ENCODE data around the gene OCA2.
"Not testable (repeated sequence)": the region's sequence is repeated elsewhere in the genome, so short reads cannot be mapped to it uniquely, and the experiment has no call there.

The OCA2 gene

GRCh38 chr15:27798807-27799206 is 300.3 kb downstream of the OCA2 start:
- no peak for DNase-seq

- DNase-seq, result no peak
These were observed 301.4 kb downstream of the OCA2 start for GRCh38 chr15:27797765-27798164.

- no peak for DNase-seq
These were observed 302.5 kb downstream of the OCA2 start for GRCh38 chr15:27796405-27797320.

GRCh38 chr15:27792756-27793264 is 306.3 kb downstream of the OCA2 start:
- no peak for DNase-seq

- DNase-seq, result no peak
These were observed 308.8 kb downstream of the OCA2 start for GRCh38 chr15:27790270-27790669.

DNA sequence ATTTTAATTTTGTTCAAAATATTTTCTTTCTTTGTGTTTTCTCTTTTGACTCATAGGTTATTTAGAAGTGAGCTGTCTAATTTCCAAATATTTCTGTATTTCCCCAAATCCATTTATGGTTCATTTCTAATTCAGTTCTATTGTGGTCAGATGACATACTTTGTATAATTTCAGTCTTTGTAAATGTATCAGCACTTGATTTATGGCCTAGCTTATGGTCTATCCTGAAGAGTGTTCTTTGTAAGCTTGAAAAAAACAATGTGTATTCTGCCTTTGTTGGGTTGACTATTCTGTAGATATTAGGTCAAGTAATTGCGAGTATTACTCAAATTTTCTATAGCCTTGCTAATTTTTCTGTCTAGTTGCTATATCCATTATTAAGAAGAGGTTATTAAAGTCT is 311.2 kb downstream of the OCA2 start:
- DNase-seq, result no peak

DNA sequence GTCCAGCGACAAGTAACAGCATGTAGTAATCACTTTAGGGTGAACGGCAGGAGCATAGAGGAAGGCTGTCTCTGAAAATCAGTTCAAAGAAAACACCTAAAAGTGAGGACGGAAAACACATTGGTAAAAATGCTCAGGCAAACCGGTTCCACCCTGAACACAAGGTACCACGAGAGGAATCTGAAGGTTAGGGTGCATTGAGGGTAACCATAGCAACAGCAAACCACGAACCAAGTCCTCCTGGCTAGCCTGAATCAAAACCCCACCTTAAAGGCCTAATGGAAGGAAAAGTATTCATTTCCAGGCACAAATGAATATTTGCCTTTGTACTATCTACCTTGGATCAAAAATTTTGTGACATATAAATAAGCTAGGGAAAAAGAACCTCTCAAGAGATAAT is 315.0 kb downstream of the OCA2 start:
- DNase-seq, result no peak

- DNase-seq, result no peak
These were observed 315.4 kb downstream of the OCA2 start for GRCh38 chr15:27783678-27784077.

- DNase-seq, result no peak
These were observed 317.0 kb downstream of the OCA2 start for GRCh38 chr15:27782125-27782524.

DNA sequence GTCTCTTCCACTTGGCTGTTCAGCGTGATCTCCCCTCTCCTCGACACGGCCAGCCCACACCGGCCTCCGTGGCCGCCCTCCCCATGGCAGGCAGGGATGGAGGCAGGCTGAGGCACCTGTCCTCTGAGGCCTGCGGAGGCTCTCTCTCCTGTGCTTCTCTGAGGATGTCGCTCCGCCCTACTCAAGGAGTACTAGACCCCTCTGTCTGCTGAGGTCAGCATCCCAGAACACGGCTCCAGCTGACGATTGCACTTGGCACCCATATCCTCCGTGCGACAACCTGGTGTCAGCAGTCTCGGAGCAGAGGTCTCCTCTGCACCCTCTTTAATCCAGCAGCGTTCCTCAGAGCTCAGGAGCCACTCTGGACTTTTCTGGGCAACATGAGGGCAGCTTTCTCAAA is 322.6 kb downstream of the OCA2 start:
- no peak for DNase-seq

GRCh38 chr15:27774638-27775037 is 324.5 kb downstream of the OCA2 start:
- DNase-seq, result no peak

DNA sequence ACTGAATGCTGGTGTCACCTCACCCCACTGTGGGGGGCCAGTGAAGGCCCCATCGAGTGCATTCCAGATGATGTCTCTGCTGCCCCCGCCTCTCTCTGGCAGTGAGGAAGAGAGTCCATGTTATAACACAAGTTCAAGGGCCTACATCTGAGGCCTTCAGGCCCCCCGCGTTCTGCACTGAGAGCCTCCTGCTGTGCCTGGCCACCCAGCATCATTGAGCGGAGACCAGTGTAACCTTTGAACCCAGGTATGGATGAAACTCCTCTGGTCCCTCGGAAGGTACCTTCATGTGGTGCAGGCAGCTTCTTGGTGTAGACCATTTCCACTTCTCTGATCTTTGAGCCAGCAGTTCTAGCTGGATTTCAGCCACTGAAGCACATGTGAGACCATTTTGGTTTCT is 324.9 kb downstream of the OCA2 start:
- DNase-seq, result no peak

DNA sequence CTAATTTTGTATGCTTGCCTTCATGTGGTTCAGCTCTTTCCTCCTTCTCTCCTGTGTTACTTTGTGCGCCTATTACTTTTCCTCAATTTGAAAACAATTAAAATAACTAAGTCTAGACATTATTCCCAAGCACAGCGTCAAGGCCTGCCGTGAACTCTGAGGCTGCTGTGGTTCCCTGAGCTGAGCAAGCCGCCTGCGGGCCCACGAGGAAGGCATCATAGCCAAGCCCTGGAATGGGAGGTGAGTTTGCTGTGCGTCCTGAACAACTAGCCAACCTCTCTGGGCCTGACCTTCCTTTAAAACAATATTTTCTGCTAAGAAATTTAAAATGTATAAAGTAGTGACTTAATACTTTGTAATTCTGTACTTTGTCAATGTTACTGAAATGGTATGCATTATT is 327.2 kb downstream of the OCA2 start:
- DNase-seq, result no peak

DNA sequence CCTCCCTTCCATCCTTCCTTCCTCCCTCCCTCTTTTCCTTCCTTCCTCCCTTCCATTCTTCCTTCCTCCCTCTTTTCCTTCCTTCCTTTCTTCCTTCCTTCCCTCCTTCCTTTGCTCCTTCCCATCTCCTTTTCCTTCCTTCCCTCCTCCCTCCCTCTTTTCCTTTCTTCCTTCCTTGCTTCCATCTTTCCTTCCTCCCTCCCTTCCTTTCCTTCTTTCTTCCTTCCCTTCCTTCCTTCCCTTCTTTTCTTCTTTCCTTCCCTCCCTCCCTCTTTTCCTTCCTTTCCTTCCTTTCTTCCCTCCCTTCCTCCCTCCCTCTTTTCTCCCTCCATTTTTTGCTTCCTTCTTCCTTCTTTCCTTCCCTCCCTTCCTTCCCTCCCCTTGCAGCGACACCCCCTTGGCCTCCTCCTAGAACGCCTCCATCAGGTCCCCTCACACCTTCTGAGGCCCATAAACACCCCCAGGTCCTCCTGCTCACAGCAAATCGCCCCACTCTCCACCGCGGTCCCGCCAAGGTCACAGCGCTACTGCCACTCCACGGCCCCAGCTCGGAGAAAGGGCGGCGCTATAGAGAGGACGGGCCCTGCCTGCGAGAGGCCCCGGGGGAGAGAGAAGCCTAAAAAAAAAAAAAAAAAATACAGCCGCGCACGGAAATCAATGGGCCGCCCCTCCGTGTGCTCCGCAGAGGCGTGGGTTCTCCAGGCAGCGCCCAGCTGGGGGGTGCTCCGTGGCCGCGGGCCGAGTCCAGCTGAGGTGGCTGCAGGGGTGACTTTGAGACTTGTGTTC is 328.2 kb downstream of the OCA2 start:
- DNase-seq, result no peak

DNA sequence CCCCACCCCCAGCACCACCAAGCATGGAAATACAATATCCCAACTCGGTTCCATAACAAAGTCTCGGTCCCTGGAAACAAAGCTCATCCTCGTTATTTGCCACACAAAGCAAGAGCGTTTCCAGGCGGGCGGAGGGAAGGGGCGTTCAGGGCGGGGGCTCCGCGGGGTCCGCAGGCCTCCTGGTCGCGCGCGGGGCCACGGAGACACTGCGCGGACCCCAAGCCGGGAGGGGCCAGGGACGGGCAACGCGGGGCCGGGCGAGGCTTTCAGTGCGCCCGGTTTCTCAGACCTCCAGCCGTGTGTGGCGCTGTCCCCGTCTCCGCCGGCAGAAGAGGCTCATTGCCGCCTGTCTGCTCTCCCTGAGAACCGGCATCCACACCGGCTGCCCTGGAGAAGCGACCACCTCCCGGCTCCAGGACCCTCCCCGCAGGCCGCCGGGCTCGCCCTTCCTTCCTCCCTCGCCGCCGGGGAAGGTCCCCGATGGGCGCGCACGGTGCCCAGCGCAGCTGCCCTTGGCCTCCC is 329.0 kb downstream of the OCA2 start:
- no peak for DNase-seq

DNA sequence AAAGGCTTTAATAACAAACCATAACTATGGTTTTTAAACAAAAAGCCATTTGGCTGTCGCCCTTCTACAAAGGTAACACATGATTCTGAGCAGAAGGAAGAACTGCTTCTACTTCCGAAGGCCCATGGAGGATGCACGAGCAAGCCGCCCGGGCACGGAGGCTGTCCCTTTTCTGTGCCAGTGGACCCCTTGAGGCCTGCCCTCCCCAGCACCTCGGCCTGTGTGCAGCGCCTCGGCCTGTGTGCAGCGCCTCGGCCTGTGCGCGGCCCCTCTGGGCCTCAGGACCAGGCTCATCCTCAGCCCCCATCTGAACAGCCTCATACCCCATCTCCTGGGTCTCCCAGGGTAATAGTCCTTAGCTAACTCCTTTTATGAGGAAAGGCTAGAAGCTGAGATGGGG is 329.5 kb downstream of the OCA2 start:
- no peak for DNase-seq

DNA sequence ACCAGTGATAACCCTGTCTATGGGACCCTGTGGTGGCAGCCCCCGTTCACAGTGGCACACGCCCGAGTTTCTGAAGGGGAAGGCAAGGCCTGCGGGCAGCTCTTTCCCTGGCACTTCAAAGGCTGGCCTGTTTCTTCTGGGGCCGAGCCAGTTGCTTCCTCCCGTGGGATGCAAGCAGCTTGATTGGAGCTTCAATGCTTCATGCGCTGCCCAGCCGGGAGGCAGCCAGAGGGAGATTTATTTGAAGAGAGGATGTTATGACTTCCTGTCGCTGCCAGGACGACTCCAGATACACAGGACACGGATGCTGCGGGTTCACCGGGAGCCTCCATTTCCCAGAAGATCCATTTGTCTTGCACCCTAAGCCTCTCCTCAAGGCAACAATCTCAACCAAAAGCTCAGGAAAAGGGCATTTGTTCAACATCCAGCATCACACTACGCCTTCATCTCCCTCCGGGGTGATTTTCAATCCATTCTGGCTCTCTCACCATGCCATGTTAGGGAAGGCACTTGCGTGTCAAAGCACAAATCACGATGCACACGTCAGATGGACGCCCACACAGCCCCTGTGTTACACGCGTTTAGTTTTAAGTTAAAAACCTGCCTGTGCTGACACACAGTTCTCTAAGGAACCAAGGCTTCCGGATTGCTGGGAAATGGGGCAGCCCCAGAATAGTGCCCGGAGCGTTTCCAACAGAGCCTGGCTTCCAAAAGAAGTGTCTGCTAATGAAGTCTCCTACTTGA is 330.2 kb downstream of the OCA2 start:
- no peak for DNase-seq

DNA sequence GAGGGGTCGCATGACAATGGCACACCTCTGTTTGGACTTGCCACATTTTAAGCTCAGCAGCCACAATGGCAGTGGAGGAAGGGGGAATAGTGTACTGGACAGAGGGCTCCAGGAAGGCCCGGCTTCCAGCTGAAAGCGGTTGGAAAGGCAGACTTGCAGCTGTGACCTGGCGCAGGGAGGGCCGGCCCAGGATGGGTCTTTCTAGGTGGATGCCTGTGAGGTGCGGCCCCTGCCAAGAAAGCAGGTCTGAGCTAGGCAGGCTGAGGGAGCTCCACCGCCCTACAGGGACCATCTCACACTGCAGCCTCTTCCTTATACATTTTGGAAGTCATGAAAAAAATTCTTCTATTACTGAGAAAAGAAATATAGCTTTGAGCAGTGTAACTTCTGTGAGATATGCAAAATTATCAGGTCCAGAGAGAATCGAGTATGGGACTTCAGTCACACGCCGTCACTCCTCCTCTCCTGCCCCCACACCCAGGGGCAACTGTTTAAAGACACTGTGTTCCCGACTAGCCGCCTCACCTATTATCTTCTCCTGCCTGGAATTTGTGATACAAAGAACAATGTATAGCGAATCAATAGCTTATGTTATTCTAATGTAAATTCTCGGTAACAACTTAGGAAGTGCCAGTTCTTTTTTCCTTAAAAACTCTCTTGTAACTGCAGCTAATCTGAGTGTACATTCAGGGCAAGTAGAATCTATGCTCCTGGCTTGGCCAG is 331.0 kb downstream of the OCA2 start:
- DNase-seq, result no peak

DNA sequence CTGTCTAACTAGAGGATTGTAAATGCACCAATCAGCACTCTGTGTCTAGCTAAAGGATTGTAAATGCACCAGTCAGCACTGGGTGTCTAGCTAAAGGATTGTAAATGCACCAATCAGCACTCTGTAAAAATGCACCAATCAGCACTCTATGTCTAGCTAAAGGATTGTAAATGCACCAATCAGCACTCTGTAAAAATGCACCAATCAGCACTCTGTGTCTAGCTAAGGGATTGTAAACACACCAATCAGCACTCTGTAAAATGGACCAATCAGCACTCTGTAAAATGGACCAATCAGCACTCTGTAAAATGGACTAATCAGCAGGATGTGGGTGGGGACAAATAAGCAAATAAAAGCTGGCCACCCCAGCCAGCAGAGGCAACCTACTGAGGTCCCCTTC is 331.7 kb downstream of the OCA2 start:
- DNase-seq, result not testable (repeated sequence)

- DNase-seq, result no peak
These were observed 334.8 kb downstream of the OCA2 start for GRCh38 chr15:27764339-27764738.

GRCh38 chr15:27763514-27763913 is 335.6 kb downstream of the OCA2 start:
- DNase-seq, result no peak

DNA sequence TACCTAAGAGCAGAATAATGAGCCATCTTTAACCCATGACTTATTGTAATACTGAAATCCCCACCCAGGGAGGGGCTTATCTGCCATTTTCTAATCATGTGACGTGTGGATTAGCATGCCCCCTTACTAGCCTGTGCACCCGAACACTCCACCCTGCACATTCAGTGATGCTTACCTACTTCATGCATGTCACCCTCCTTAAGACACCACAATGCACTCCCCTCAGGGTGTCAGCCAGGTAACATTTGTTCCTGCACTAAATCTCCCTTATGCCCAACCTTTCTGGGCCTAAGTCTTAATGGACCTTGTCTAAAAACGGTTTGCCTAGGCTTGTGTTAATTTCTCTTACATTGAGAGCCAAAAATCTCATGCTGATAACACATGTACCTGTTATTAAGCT is 336.6 kb downstream of the OCA2 start:
- DNase-seq, result no peak

All from NK-92 treated with Interleukin-12 subunit alpha and Interleukin-12 subunit beta, amount 100 ng/mL, for 24 hours (cell line).